ENCODE data around the gene ICAM4.
"Not testable (repeated sequence)": the region's sequence is repeated elsewhere in the genome, so short reads cannot be mapped to it uniquely, and the experiment has no call there.

Gene ICAM4, protein sequence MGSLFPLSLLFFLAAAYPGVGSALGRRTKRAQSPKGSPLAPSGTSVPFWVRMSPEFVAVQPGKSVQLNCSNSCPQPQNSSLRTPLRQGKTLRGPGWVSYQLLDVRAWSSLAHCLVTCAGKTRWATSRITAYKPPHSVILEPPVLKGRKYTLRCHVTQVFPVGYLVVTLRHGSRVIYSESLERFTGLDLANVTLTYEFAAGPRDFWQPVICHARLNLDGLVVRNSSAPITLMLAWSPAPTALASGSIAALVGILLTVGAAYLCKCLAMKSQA

DNA sequence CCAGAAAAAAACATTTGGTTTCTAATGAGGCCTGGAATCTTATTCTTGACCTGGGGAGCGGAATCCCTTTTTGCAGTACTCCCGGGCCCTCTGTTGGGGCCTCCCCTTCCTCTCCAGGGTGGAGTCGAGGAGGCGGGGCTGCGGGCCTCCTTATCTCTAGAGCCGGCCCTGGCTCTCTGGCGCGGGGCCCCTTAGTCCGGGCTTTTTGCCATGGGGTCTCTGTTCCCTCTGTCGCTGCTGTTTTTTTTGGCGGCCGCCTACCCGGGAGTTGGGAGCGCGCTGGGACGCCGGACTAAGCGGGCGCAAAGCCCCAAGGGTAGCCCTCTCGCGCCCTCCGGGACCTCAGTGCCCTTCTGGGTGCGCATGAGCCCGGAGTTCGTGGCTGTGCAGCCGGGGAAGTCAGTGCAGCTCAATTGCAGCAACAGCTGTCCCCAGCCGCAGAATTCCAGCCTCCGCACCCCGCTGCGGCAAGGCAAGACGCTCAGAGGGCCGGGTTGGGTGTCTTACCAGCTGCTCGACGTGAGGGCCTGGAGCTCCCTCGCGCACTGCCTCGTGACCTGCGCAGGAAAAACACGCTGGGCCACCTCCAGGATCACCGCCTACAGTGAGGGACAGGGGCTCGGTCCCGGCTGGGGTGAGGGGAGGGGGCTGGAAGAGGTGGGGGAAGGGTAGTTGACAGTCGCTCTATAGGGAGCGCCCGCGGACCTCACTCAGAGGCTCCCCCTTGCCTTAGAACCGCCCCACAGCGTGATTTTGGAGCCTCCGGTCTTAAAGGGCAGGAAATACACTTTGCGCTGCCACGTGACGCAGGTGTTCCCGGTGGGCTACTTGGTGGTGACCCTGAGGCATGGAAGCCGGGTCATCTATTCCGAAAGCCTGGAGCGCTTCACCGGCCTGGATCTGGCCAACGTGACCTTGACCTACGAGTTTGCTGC, at the start of gene ICAM4:
Gene ICAM4 (plus strand): TSS at position 153 of the 935 bp plus-strand sequence. CDS start 58 bp downstream, at position 211.
- DNase-seq (ENCODE audit: low read depth), result peak; percentile 99
- H3K4me3 ChIP-seq (ENCODE audit: low read depth, low read length), result peak within 1 kb of the TSS; percentile 42
- TF ChIP-seq, protein P1, sequence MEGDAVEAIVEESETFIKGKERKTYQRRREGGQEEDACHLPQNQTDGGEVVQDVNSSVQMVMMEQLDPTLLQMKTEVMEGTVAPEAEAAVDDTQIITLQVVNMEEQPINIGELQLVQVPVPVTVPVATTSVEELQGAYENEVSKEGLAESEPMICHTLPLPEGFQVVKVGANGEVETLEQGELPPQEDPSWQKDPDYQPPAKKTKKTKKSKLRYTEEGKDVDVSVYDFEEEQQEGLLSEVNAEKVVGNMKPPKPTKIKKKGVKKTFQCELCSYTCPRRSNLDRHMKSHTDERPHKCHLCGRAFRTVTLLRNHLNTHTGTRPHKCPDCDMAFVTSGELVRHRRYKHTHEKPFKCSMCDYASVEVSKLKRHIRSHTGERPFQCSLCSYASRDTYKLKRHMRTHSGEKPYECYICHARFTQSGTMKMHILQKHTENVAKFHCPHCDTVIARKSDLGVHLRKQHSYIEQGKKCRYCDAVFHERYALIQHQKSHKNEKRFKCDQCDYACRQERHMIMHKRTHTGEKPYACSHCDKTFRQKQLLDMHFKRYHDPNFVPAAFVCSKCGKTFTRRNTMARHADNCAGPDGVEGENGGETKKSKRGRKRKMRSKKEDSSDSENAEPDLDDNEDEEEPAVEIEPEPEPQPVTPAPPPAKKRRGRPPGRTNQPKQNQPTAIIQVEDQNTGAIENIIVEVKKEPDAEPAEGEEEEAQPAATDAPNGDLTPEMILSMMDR (IDR thresholded peaks at IDR 0.05; ENCODE audit: low read depth, low read length), result peak; percentile 30
- no peak for TF ChIP-seq POLR2A (IDR thresholded peaks at IDR 0.05; ENCODE audit: extremely low read depth, insufficient read length)

DNA sequence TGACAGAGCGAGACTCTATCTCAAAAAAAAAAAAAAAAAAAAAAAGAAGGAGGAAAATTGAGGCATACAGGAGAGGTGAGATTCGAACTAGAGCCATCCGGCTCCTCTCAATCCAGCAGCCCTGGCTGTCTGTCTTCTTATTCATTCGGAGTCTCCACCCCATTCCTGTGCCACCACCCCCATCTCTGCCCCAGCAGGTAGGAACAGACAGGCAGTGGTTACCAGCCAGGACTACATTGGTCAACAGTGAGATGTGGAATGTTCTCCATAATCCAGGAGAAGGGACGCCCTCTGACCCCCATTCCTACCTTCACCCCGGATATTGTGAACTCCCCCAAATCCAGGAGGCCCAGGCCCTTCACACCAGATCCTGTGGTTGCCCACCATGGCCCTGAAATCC, 49.1 kb upstream of the ICAM4 start:
- no peak overlapping the region for H3K4me3 ChIP-seq (ENCODE audit: low read depth, low read length)
- TF ChIP-seq, protein P1 (IDR thresholded peaks at IDR 0.05; ENCODE audit: low read depth, low read length), result no peak
- TF ChIP-seq, protein P2, sequence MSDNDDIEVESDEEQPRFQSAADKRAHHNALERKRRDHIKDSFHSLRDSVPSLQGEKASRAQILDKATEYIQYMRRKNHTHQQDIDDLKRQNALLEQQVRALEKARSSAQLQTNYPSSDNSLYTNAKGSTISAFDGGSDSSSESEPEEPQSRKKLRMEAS (IDR thresholded peaks at IDR 0.05; ENCODE audit: low read depth, low read length), result no peak
- no peak for TF ChIP-seq POLR2A (IDR thresholded peaks at IDR 0.05; ENCODE audit: extremely low read depth, insufficient read length)
- TF ChIP-seq MYC (IDR thresholded peaks at IDR 0.05; ENCODE audit: low read depth, low read length), result no peak
- DNase-seq (ENCODE audit: low read depth), result no peak

DNA sequence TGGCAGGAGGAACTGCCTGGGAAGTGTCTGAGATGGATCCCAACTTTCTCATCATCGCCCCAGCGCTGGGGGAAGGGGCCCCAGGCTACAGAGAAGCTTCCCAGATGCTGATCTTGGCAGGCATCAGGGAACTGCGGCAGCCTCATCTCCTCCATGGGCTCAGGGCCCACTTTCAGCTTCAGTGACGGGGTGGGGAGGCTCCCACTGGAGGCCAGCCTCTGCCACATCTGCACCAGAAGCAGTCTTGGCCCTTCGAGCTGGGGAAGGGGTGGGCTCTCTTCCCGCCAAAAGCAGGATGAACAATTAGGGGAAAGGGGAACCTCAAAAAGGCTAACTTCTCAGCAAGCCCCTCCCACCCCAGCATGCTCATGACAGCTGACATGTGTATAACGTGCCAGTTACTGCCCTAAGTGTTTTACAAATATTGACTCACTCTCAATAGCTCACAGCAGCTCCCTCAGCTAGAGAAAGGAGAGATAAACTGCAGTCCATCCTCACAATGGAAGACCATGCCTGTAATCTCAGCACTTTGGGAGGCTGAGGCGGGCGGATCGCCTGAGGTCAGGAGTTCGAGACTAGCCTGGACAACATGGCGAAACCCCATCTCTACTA, 48.5 kb upstream of the ICAM4 start:
- TF ChIP-seq, protein P2 (IDR thresholded peaks at IDR 0.05; ENCODE audit: low read depth, low read length), result peak; percentile 82
- no peak for TF ChIP-seq MYC (IDR thresholded peaks at IDR 0.05; ENCODE audit: low read depth, low read length)
- H3K4me3 ChIP-seq (ENCODE audit: low read depth, low read length), result no peak overlapping the region
- DNase-seq (ENCODE audit: low read depth), result peak; percentile 67

DNA sequence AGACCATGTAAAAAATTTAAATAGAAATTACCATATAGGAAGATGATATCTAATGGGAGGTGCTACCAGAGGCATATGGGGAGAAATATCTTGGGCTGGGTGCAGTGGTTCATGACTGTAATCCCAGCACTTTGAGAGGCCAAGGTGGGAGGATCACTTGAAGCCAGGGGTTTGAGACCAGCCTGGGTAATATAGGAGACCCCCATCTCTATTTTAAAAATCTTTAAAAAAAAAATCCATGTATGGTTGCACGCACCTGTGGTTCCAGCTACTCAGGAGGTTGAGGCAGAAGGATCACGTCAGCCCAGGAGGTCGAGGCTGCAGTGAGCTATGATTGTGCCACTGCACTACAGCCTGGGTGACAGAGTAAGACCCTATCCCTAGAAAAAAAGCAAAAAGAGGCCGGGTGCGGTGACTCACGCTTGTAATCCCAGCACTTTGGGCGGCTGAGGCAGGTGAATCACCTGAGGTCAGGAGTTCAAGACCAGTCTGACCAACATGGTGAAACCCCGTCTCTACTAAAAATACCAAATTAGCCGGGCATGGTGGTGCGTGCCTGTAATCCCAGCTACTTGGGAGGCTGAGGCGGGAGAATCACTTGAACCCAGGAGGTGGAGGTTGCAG, 44.8 kb upstream of the ICAM4 start:
- DNase-seq (ENCODE audit: low read depth); H3K4me3 ChIP-seq (ENCODE audit: low read depth, low read length): not testable (repeated sequence)

DNA sequence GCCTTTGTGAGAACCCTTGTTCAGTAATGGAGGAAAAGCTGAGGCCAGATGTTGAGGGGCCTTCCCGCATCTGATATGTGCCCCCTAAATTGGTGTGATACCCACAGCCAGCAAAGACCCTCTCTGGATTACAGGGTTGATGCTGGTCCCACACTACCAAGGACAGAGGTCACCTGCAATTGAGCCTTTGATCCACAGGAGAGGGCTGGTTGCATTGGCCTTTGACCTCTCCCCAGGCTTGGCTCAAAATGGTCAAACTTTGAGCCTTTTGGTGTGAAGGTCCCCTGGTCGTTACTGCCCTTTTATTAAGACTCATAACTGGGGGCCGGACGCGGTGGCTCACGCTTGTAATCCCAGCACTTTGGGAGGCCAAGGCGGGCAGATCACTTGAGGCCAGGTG, 43.1 kb upstream of the ICAM4 start:
- no peak overlapping the region for H3K4me3 ChIP-seq (ENCODE audit: low read depth, low read length)
- TF ChIP-seq MYC (IDR thresholded peaks at IDR 0.05; ENCODE audit: low read depth, low read length) (no peak), POLR2A (IDR thresholded peaks at IDR 0.05; ENCODE audit: extremely low read depth, insufficient read length) (no peak)
- TF ChIP-seq, protein P1 (IDR thresholded peaks at IDR 0.05; ENCODE audit: low read depth, low read length), result no peak
- TF ChIP-seq, protein P2 (IDR thresholded peaks at IDR 0.05; ENCODE audit: low read depth, low read length), result no peak
- no peak for DNase-seq (ENCODE audit: low read depth)

DNA sequence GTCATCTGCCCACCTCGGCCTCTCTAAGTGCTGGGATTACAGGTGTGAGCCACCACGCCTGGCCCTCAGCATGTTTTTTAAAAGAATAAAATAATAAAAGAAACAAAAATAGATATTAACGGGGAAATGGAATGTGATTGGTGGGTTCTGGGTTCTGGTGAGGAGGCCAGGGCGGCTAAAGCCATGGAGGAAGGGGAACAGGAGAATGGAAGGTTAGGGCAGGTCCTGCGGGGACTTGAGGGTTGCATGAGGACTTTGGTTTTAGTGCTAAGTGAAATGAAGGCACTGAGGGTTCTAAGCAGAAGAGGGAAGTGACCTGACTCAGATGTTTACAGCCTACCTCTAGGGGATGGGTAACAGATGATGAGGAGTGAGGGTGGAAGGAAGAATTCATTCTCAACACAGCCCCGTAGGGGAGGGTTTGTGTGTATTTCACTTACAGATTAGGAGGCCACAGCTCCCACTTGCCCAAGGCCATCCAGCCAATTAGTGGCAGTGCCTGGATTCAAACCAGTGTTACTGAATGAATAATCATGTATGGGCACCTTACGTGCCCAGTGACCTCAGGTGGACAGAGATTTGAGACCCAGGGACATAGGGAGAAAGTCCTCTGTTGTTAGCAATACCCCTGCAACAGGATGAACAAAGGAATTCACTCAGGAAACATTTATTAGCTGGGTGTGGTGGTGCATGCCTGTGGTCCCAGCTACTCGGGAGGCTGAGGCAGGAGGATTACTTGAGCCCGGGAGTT, 41.4 kb upstream of the ICAM4 start:
- no peak overlapping the region for H3K4me3 ChIP-seq (ENCODE audit: low read depth, low read length)
- peak; percentile 63 for DNase-seq (ENCODE audit: low read depth)
- TF ChIP-seq MYC (IDR thresholded peaks at IDR 0.05; ENCODE audit: low read depth, low read length) (no peak), POLR2A (IDR thresholded peaks at IDR 0.05; ENCODE audit: extremely low read depth, insufficient read length) (no peak)
- TF ChIP-seq, protein P2 (IDR thresholded peaks at IDR 0.05; ENCODE audit: low read depth, low read length), result no peak
- TF ChIP-seq, protein P1 (IDR thresholded peaks at IDR 0.05; ENCODE audit: low read depth, low read length), result no peak

Data from NB4 (cell line).